H1 (cell line): Measurements from ENCODE around the gene SCFD1. TPM values are rescaled to one million over a fixed set of nuclear protein-coding genes. Genes with fewer than 3 reads are reported as not detected.

ENCODE experiments used
- CTCF ChIA-PET: fragments of 300-600 bp; sonication (Branson Sonifier 250); formaldehyde crosslinking; loops from one replicate; lab custom pipeline; 2021; ENCODE audit not compliant: partially characterized antibody; lab: Charles Lee
- POLR2A ChIA-PET: fragments of 300-600 bp; sonication (Branson Sonifier 250); formaldehyde crosslinking; loops from one replicate; lab custom pipeline; 2021; ENCODE audit warnings: inconsistent platforms; ENCODE audit not compliant: partially characterized antibody; lab: Charles Lee
- DNase-seq, 2 experiments: peaks; one replicate each; pipeline versions ENCODE4 v3.0.0 to v3.0.0-alpha.2; 2010 to 2022; ENCODE audit warnings: low spot score in 2 of 2, low read depth in 1 of 2, mixed read lengths in 1 of 2
- FAIRE-seq: peaks from 2 replicates; lab custom pipeline; 2011; peaks lifted over from hg19 to GRCh38; lab: Jason Lieb, UNC
- H2AFZ ChIP-seq: 2 replicates; pipeline ENCODE4 v1.8.1; 2012; ENCODE audit warnings: low read length, inconsistent platforms
- H2AK5ac ChIP-seq: 2 replicates; pipeline ENCODE4 v1.6.1; 2013; ENCODE audit warnings: low read depth, low read length
- H2BK120ac ChIP-seq: replicated peaks from 2 replicates; pipeline ENCODE3; 2013; ENCODE audit warnings: low read depth, low read length, inconsistent platforms
- H2BK12ac ChIP-seq: 2 replicates; pipeline ENCODE4 v1.6.1; 2013; ENCODE audit warnings: low read depth, low read length
- H2BK15ac ChIP-seq: 2 replicates; pipeline ENCODE4 v1.6.1; 2013; ENCODE audit warnings: low read length
- H2BK20ac ChIP-seq: 2 replicates; pipeline ENCODE4 v1.6.1; 2013; ENCODE audit warnings: low read length
- H2BK5ac ChIP-seq: 2 replicates; pipeline ENCODE4 v1.6.1; 2013; ENCODE audit warnings: low read depth, low read length
- H3K14ac ChIP-seq: 2 replicates; pipeline ENCODE4 v1.6.1; 2013; ENCODE audit warnings: inconsistent platforms; ENCODE audit not compliant: insufficient read length
- H3K18ac ChIP-seq: 2 replicates; pipeline ENCODE4 v1.6.1; 2013; ENCODE audit warnings: low read length; ENCODE audit errors: extremely low read depth
- H3K23ac ChIP-seq: 2 replicates; pipeline ENCODE4 v1.6.1; 2013; ENCODE audit warnings: inconsistent platforms; ENCODE audit not compliant: insufficient read length
- H3K23me2 ChIP-seq: 2 replicates; pipeline ENCODE4 v1.6.1; 2013; ENCODE audit warnings: low read depth, low read length
- H3K27ac ChIP-seq: 2 replicates; pipeline ENCODE4 v1.6.1; 2011; ENCODE audit warnings: low read depth, low read length, inconsistent platforms
- H3K27me3 ChIP-seq, 4 experiments: replicated peaks in 1 of 4; 1 replicate in 1 of 4; 2 replicates in 3 of 4; pipeline versions ENCODE4 v1.6.1 to v1.8.1; 2011 to 2013; ENCODE audit warnings: low read length in 3 of 4, mild to moderate bottlenecking in 3 of 4, inconsistent platforms in 2 of 4, mixed read lengths in 2 of 4, moderate library complexity in 1 of 4; ENCODE audit not compliant: control insufficient read depth in 3 of 4, insufficient read depth in 3 of 4; ENCODE audit errors: extremely low read depth in 1 of 4
- H3K36me3 ChIP-seq, 4 experiments: 2 replicates each; pipeline versions ENCODE4 v1.6.1 to v1.8.1; 2011 to 2013; ENCODE audit warnings: mild to moderate bottlenecking in 4 of 4, low read length in 3 of 4, moderate library complexity in 2 of 4, control low read depth in 1 of 4, inconsistent platforms in 1 of 4; ENCODE audit not compliant: insufficient read depth in 4 of 4, control insufficient read depth in 2 of 4
- H3K4ac ChIP-seq: replicated peaks from 2 replicates; pipeline ENCODE3; 2013; ENCODE audit warnings: low read length, low read depth, mixed read lengths, inconsistent platforms; ENCODE audit not compliant: insufficient read length
- H3K4me1 ChIP-seq, 4 experiments: replicated peaks in 1 of 4; 1 replicate in 1 of 4; 2 replicates in 3 of 4; pipeline versions ENCODE4 v1.6.1 to v1.8.1; 2011 to 2013; ENCODE audit warnings: low read length in 3 of 4, inconsistent platforms in 2 of 4, mixed read lengths in 1 of 4; ENCODE audit not compliant: insufficient read depth in 4 of 4, control insufficient read depth in 3 of 4
- H3K4me2 ChIP-seq, 2 experiments: 2 replicates each; pipeline versions ENCODE4 v1.6.1 to v1.8.1; 2011 to 2013; ENCODE audit warnings: low read depth in 2 of 2, low read length in 2 of 2, control low read depth in 1 of 2, inconsistent platforms in 1 of 2, mild to moderate bottlenecking in 1 of 2; ENCODE audit not compliant: insufficient read depth in 1 of 2
- H3K4me3 ChIP-seq, 4 experiments: fragments of 200-600, 300-600 bp in 1 of 4; sonication (generic), shearing (Covaris generic), sonication (Bioruptor Twin) in 1 of 4; 2 replicates each; pipeline versions ENCODE4 v1.5.1 to v1.8.1; 2011 to 2016; ENCODE audit warnings: low read length in 4 of 4, low read depth in 3 of 4, control low read depth in 2 of 4, inconsistent platforms in 2 of 4, mild to moderate bottlenecking in 2 of 4, mixed read lengths in 1 of 4, moderate library complexity in 1 of 4; ENCODE audit not compliant: insufficient read depth in 2 of 4; ENCODE audit errors: extremely low read depth in 1 of 4
- H3K56ac ChIP-seq: replicated peaks from 2 replicates; pipeline ENCODE3; 2013; ENCODE audit warnings: low read depth, mild to moderate bottlenecking, mixed read lengths, low read length, inconsistent platforms; ENCODE audit not compliant: insufficient read length
- H3K79me1 ChIP-seq: 2 replicates; pipeline ENCODE4 v1.6.1; 2013; ENCODE audit warnings: low read depth, low read length, control low read depth
- H3K79me2 ChIP-seq, 2 experiments: 2 replicates each; pipeline versions ENCODE4 v1.6.1 to v1.8.1; 2012 to 2013; ENCODE audit warnings: low read length in 2 of 2, mild to moderate bottlenecking in 2 of 2, inconsistent platforms in 1 of 2; ENCODE audit not compliant: insufficient read depth in 2 of 2, control insufficient read depth in 1 of 2
- H3K9ac ChIP-seq, 4 experiments: replicated peaks in 1 of 4; 1 replicate in 1 of 4; 2 replicates in 3 of 4; pipeline versions ENCODE4 v1.6.1 to v1.8.1; 2011 to 2013; ENCODE audit warnings: low read depth in 3 of 4, low read length in 3 of 4, control low read depth in 2 of 4, mild to moderate bottlenecking in 2 of 4, moderate library complexity in 2 of 4, inconsistent platforms in 1 of 4; ENCODE audit errors: extremely low read depth in 1 of 4
- H3K9me3 ChIP-seq, 2 experiments: 2 replicates each; pipeline versions ENCODE4 v1.6.1 to v1.8.1; 2012 to 2013; ENCODE audit warnings: mild to moderate bottlenecking in 2 of 2, moderate library complexity in 2 of 2, control low read depth in 1 of 2, inconsistent platforms in 1 of 2, low read depth in 1 of 2, low read length in 1 of 2, mixed read lengths in 1 of 2; ENCODE audit not compliant: insufficient read depth in 2 of 2
- H4K20me1 ChIP-seq, 2 experiments: replicated peaks in 1 of 2; 2 replicates each; pipeline versions ENCODE3 to v1.8.1; 2011 to 2013; ENCODE audit warnings: inconsistent platforms in 2 of 2, low read length in 2 of 2, mild to moderate bottlenecking in 1 of 2; ENCODE audit not compliant: insufficient read depth in 2 of 2, control insufficient read depth in 1 of 2
- H4K5ac ChIP-seq: 2 replicates; pipeline ENCODE4 v1.6.1; 2013; ENCODE audit warnings: low read length, low read depth, mixed read lengths, inconsistent platforms; ENCODE audit not compliant: insufficient read length
- H4K8ac ChIP-seq: 2 replicates; pipeline ENCODE4 v1.8.0; 2013; ENCODE audit warnings: mild to moderate bottlenecking, moderate library complexity, low read length, inconsistent platforms; ENCODE audit not compliant: insufficient read depth; ENCODE audit errors: extremely low read depth
- H4K91ac ChIP-seq: replicated peaks from 2 replicates; pipeline ENCODE3; 2013; ENCODE audit warnings: low read length, mixed read lengths, inconsistent platforms; ENCODE audit not compliant: insufficient read length
- BACH1 ChIP-seq: IDR thresholded peaks from 2 replicates; pipeline ENCODE4 v1.6.1; 2012; ENCODE audit warnings: low read length, improper control_type of control experiment
- CEBPB ChIP-seq: IDR thresholded peaks from 2 replicates; pipeline ENCODE4 v1.6.1; 2012; ENCODE audit warnings: low read depth, low read length
- CHD2 ChIP-seq: IDR thresholded peaks from 2 replicates; pipeline ENCODE4 v1.6.1; 2012; ENCODE audit warnings: low read length, improper control_type of control experiment
- WGBS, 2 experiments: shearing (Covaris generic) in 1 of 2; methylation state at CpG; one replicate each; pipeline versions ENCODE4 v1.1.6 to v1.1.7; 2013 to 2015; ENCODE audit warnings: low lambda C conversion rate in 2 of 2, mixed read lengths in 2 of 2, inconsistent platforms in 1 of 2, low coverage in 1 of 2, missing lambda C conversion rate in 1 of 2; ENCODE audit not compliant: insufficient replicate concordance in 2 of 2, insufficient coverage in 1 of 2, insufficient read length in 1 of 2; ENCODE audit errors: extremely low coverage in 1 of 2, missing lambda C conversion rate in 1 of 2; 5-methylcytosine and 5-hydroxymethylcytosine counted together
- polyA plus RNA-seq, 7 experiments: library from polyadenylated mRNA; depleted of rRNA in 3 of 7; stranded (reverse) in 5 of 7; unstranded in 2 of 7; fragments of >200 nt in 5 of 7; fragments of 200-250 nt in 2 of 7; gene quantifications; 1 replicate in 5 of 7; 2 replicates in 1 of 7; 4 replicates in 1 of 7; pipeline versions ENCODE4 v1.2.1 to v1.2.3, GENCODE V29; 2011 to 2013; ENCODE audit warnings: missing spikeins in 2 of 7, mixed read lengths in 2 of 7
- total RNA-seq: library from RNA; stranded (reverse); fragmentation: NEBNext Ultra II Directional; extraction: Animal tissue kit (Norgen Biotek cat#: 25700); gene quantifications from 2 replicates; pipeline ENCODE4 v1.2.1, GENCODE V29; 2021
- TF ChIP-seq, protein P1 (sequence below): IDR thresholded peaks from 2 replicates; pipeline ENCODE4 v1.6.1; 2011; ENCODE audit warnings: low read length, improper control_type of control experiment

SCFD1 gene
- total and polyA plus RNA-seq, 2 of the 8 experiments (the other 6 are each of a cell fraction or from before 2014, with no cell fraction given), result 32.8 to 64.5 TPM

DNA sequence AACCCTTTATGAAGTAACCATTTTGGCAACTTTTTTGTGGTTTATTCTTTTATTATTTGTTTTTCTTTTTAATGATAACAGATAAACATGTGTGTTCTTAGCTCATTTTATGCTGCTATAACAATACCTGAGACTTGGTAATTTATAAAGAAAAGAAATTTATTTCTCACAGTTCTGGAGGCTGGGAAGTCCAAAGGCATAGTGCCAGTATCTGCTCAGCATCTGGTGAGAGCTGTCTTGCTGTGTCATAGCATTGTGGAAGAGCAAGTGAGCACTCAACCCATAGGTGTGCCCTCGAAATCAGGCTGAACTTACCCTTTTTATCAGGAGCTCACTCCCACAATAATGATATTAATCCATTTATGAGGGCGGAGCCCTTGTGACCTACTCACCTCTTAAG lies 8.0 kb upstream of the SCFD1 start:
- Histone ChIP-seq H3K79me2 (no peaks in the 10 kb centered on the region), H4K8ac (no peak overlapping the region), H3K4ac (no peak overlapping the region), H3K18ac (no peak overlapping the region), H2BK120ac (no peak overlapping the region), H3K27me3 (no peaks in the 10 kb centered on the region), H3K4me1 (no peaks in the 10 kb centered on the region), H3K9me3 (no peaks in the 10 kb centered on the region), H2BK5ac (no peak overlapping the region), H4K20me1 (no peaks in the 10 kb centered on the region), H3K56ac (no peak overlapping the region), H4K91ac (no peak overlapping the region), H3K4me2 (no peak overlapping the region), H2BK12ac (no peak overlapping the region), H3K27ac (no peak overlapping the region), H4K5ac (no peak overlapping the region), H2AK5ac (no peak overlapping the region), H2BK20ac (no peak overlapping the region), H2BK15ac (no peak overlapping the region), H3K9ac (no peak overlapping the region), H3K79me1 (no peaks in the 10 kb centered on the region), H3K36me3 (peaks cover 2 to 55% (median 21%) of the 10 kb centered on the region in 4 experiments; a peak in 6 of 8 replicates), H2AFZ (no peak overlapping the region), H3K14ac (no peak overlapping the region), H3K4me3 (no peak overlapping the region), H3K23me2 (no peaks in the 10 kb centered on the region), H3K23ac (no peak overlapping the region)
- ChIA-PET POLR2A (no interaction called here), CTCF (no interaction called here)
- 81% methylated on average over 2 of the region's 2 CpGs; no CpG with 5 or more reads in 1 of the 2 experiments for WGBS, 2 experiments
- DNase-seq (no peak), FAIRE-seq (no peak)
- TF ChIP-seq BACH1, result no peak
- no peak for TF ChIP-seq CHD2
- TF ChIP-seq, protein P1, sequence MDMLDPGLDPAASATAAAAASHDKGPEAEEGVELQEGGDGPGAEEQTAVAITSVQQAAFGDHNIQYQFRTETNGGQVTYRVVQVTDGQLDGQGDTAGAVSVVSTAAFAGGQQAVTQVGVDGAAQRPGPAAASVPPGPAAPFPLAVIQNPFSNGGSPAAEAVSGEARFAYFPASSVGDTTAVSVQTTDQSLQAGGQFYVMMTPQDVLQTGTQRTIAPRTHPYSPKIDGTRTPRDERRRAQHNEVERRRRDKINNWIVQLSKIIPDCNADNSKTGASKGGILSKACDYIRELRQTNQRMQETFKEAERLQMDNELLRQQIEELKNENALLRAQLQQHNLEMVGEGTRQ, result no peak
- TF ChIP-seq CEBPB, result no peak
